Measurements from ENCODE around the gene ACTR2. TPM values are rescaled to one million over a fixed set of nuclear protein-coding genes. Genes with fewer than 3 reads are reported as not detected.

Gene ACTR2
- polyA plus RNA-seq, 1 experiment: 57.9 TPM

DNA sequence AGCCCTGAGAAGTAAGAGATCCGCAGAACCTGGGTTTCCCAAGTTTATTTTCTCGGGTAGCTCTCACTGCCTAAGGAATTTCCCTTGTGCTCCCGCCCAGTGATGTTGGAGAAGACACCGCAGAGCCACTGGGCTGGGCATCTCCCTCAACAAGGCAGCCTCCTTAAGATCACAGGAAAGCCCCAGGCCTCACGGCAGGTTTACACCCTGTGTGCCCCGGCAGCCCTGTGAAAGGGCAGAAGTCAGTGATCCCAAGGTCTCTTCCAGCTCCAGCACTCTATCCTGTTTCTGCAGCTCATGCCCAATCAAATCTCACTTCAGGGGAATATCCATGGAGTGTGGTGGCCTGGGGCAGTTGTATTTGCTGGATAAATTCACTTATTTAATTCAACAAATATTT lies 66.5 kb downstream of the ACTR2 start:
- no peaks in the 10 kb centered on the region for H3K36me3 ChIP-seq (ENCODE audit: control insufficient read depth, insufficient read depth, low read length)
- H3K4me3 ChIP-seq (ENCODE audit: low read depth, low read length): no peak overlapping the region
- DNase-seq (ENCODE audit: low read depth): no peak
- TF ChIP-seq, protein P1, sequence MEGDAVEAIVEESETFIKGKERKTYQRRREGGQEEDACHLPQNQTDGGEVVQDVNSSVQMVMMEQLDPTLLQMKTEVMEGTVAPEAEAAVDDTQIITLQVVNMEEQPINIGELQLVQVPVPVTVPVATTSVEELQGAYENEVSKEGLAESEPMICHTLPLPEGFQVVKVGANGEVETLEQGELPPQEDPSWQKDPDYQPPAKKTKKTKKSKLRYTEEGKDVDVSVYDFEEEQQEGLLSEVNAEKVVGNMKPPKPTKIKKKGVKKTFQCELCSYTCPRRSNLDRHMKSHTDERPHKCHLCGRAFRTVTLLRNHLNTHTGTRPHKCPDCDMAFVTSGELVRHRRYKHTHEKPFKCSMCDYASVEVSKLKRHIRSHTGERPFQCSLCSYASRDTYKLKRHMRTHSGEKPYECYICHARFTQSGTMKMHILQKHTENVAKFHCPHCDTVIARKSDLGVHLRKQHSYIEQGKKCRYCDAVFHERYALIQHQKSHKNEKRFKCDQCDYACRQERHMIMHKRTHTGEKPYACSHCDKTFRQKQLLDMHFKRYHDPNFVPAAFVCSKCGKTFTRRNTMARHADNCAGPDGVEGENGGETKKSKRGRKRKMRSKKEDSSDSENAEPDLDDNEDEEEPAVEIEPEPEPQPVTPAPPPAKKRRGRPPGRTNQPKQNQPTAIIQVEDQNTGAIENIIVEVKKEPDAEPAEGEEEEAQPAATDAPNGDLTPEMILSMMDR (IDR thresholded peaks at IDR 0.05; ENCODE audit: insufficient read depth, low read depth, low read length): no peak
- H3K27me3 ChIP-seq (ENCODE audit: control insufficient read depth, insufficient read depth, low read length): peaks cover 1% of the 10 kb centered on the region; the same call in 1 of the 2 replicates
- ChIA-PET CTCF (no interaction called here), POLR2A (no interaction called here)

DNA sequence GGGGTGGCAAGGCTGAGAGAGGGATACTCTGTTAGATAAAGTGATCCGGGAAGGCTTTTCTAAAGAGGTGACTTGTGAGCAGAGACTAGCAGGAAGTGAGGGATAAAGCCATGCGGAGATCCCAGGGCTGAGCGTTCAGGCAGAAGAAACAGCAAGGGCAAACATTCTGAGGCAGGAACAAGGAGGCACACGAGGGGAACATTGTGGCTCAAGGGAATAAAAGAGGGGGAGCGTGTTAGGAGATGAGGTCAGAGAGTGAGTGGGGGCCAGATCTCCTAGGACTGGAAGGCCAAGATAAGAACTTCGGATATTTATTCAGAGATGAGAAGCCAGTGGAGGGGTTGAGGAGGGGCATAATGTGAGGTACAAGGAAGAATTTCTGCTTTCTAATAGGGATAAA lies 67.1 kb downstream of the ACTR2 start:
- DNase-seq (ENCODE audit: low read depth): no peak
- H3K27me3 ChIP-seq (ENCODE audit: control insufficient read depth, insufficient read depth, low read length): peaks cover 1% of the 10 kb centered on the region; the same call in 1 of the 2 replicates
- TF ChIP-seq, protein P1 (IDR thresholded peaks at IDR 0.05; ENCODE audit: insufficient read depth, low read depth, low read length): no peak
- CTCF ChIA-PET: no interaction called here
- H3K4me3 ChIP-seq (ENCODE audit: low read depth, low read length): no peak overlapping the region
- POLR2A ChIA-PET: no interaction called here
- H3K36me3 ChIP-seq (ENCODE audit: control insufficient read depth, insufficient read depth, low read length): no peaks in the 10 kb centered on the region

DNA sequence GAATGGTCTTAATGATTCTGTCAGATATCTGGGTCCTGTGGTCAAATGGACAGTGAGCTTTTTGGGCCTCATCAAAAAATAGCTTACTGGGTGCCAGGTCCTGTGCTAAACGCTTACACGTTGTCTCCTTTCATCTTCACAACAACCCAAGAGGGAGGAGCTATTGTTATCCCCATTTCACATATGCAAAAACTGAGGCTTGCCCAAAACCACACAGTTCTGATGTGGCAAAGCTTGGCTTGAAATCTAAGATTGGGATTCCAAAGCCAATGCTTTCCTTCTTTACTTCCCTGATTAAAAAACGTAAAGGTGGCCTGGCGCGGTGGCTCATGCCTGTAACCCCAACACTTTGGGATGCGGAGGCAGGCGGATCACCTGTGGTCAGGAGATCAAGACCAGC lies 69.3 kb downstream of the ACTR2 start:
- Histone ChIP-seq H3K4me3 (ENCODE audit: low read depth, low read length) (no peak overlapping the region), H3K36me3 (ENCODE audit: control insufficient read depth, insufficient read depth, low read length) (no peaks in the 10 kb centered on the region), H3K27me3 (ENCODE audit: control insufficient read depth, insufficient read depth, low read length) (peaks cover 1% of the 10 kb centered on the region; the same call in 1 of the 2 replicates)
- TF ChIP-seq, protein P1 (IDR thresholded peaks at IDR 0.05; ENCODE audit: insufficient read depth, low read depth, low read length): no peak
- DNase-seq (ENCODE audit: low read depth): no peak
- ChIA-PET CTCF (interaction anchor here (1.1 to 1.2 kb wide), 2 partner anchors 10 to 14 kb away, joined by 3 to 4 read pairs; no protein-coding TSS in a partner anchor), POLR2A (no interaction called here)

DNA sequence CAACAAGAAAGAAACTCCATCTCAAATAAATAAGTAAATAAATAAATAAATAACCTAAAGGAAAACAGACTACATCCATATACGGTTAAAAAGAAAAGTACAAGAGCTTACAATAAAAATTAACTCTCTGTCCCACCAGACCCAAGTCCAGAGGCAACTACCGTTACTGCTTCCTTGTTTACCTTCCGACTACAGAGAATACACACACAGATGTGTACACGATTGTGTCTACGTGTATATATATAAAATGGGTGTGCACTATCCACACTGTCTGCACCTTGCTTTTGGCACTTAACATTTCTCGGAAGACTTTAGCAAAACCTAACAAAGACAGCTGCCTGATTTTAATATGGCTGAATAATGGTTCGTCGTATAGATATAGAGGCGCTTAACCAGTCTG lies 69.9 kb downstream of the ACTR2 start:
- ChIA-PET POLR2A (no interaction called here), CTCF (interaction anchor here (0.9 to 1.1 kb wide), 2 partner anchors 10 to 18 kb away, joined by 3 to 4 read pairs; no protein-coding TSS in a partner anchor)
- Histone ChIP-seq H3K27me3 (ENCODE audit: control insufficient read depth, insufficient read depth, low read length) (peaks cover 1% of the 10 kb centered on the region; the same call in 1 of the 2 replicates), H3K4me3 (ENCODE audit: low read depth, low read length) (no peak overlapping the region), H3K36me3 (ENCODE audit: control insufficient read depth, insufficient read depth, low read length) (no peaks in the 10 kb centered on the region)
- TF ChIP-seq, protein P1 (IDR thresholded peaks at IDR 0.05; ENCODE audit: insufficient read depth, low read depth, low read length): no peak
- no peak for DNase-seq (ENCODE audit: low read depth)

DNA sequence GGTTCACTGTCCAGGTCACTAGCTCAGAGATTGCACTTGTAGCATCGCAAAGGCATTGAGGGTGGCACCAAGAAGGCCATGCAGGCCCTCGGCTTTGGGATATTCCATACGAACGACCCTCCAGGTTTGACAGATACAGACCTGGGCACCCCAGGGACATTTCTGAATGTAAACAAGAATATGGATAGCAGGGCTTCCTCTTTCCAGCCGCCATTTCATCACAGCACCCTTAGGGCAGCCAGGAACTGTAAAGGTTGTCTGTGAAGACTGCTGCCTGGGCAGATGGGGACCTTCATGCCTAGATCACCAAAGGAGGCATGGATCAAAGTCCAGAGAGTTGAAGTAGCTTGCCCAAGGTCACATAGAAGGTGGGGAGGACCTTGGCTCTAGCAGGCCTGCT lies 70.5 kb downstream of the ACTR2 start:
- Histone ChIP-seq H3K36me3 (ENCODE audit: control insufficient read depth, insufficient read depth, low read length) (no peaks in the 10 kb centered on the region), H3K4me3 (ENCODE audit: low read depth, low read length) (no peak overlapping the region), H3K27me3 (ENCODE audit: control insufficient read depth, insufficient read depth, low read length) (peaks cover 1% of the 10 kb centered on the region; the same call in 1 of the 2 replicates)
- DNase-seq (ENCODE audit: low read depth): no peak
- TF ChIP-seq, protein P1 (IDR thresholded peaks at IDR 0.05; ENCODE audit: insufficient read depth, low read depth, low read length): no peak
- ChIA-PET POLR2A (no interaction called here), CTCF (interaction anchor here (0.9 to 1.1 kb wide), 2 partner anchors 11 to 18 kb away, joined by 3 to 4 read pairs; no protein-coding TSS in a partner anchor)

Measured in BJ (cell line).